GM12878 (cell line): ENCODE data around the gene ZNF491. TPM values are rescaled to one million over a fixed set of nuclear protein-coding genes. Genes with fewer than 3 reads are reported as not detected.

Experiments used
- BACH1 ChIP-seq: fragments of 450-650 bp; IDR thresholded peaks from 2 replicates; pipeline ENCODE4 v1.6.1; 2017; ENCODE audit warnings: mild to moderate bottlenecking, borderline replicate concordance
- BRCA1 ChIP-seq: IDR thresholded peaks from 2 replicates; pipeline ENCODE4 v1.6.1; 2011; ENCODE audit warnings: low read depth, low read length, improper control_type of control experiment
- ETV6 ChIP-seq, 2 experiments: fragments of 450-650 bp in 1 of 2; IDR thresholded peaks in 1 of 2; conservative IDR thresholded peaks in 1 of 2; 2 replicates each; pipeline ENCODE4 v1.6.1; 2014; ENCODE audit warnings: antibody characterized with exemption in 1 of 2, borderline replicate concordance in 1 of 2, low read depth in 1 of 2, mild to moderate bottlenecking in 1 of 2, moderate library complexity in 1 of 2
- HSF1 ChIP-seq: fragments of 150-350 bp; IDR thresholded peaks from 2 replicates; pipeline ENCODE4 v1.6.1; 2014; ENCODE audit warnings: mild to moderate bottlenecking, low read depth, low read length
- MEF2B ChIP-seq: fragments of 450-650 bp; IDR thresholded peaks from 2 replicates; pipeline ENCODE4 v1.6.1; 2018; ENCODE audit warnings: mild to moderate bottlenecking, moderate library complexity; ENCODE audit not compliant: partially characterized antibody, poor library complexity, severe bottlenecking
- NBN ChIP-seq: fragments of 450-650 bp; IDR thresholded peaks from 2 replicates; pipeline ENCODE4 v1.6.1; 2016
- PBX3 ChIP-seq: IDR thresholded peaks from 2 replicates; pipeline ENCODE4 v1.6.1; 2011; ENCODE audit warnings: mild to moderate bottlenecking, low read depth, low read length, moderate library complexity; ENCODE audit not compliant: insufficient replicate concordance
- PKNOX1 ChIP-seq: fragments of 450-650 bp; IDR thresholded peaks from 2 replicates; pipeline ENCODE4 v1.6.1; 2016; ENCODE audit warnings: mild to moderate bottlenecking
- POLR2AphosphoS2 ChIP-seq: IDR thresholded peaks from 2 replicates; pipeline ENCODE4 v1.6.1; 2011; ENCODE audit warnings: low read depth, mild to moderate bottlenecking, low read length, improper control_type of control experiment, moderate library complexity
- RFX5 ChIP-seq: IDR thresholded peaks from 2 replicates; pipeline ENCODE4 v1.6.1; 2011; ENCODE audit warnings: low read depth, low read length, improper control_type of control experiment
- RUNX3 ChIP-seq: IDR thresholded peaks from 2 replicates; pipeline ENCODE4 v1.6.1; 2012; ENCODE audit warnings: low read length, inconsistent platforms
- SIN3A ChIP-seq: IDR thresholded peaks from 2 replicates; pipeline ENCODE4 v1.6.1; 2012; ENCODE audit warnings: low read depth, low read length, improper control_type of control experiment
- TAF1 ChIP-seq: IDR thresholded peaks from 2 replicates; pipeline ENCODE4 v1.6.1; 2011; ENCODE audit warnings: mild to moderate bottlenecking, low read depth, low read length, borderline replicate concordance
- ZBTB11 ChIP-seq: fragments of 450-650 bp; formaldehyde crosslinking; IDR thresholded peaks from 2 replicates; pipeline ENCODE4 v1.5.0; 2022; ENCODE audit warnings: mild to moderate bottlenecking, missing genetic modification characterization
- ZBTB4 ChIP-seq: fragments of 450-650 bp; formaldehyde crosslinking; IDR thresholded peaks from 2 replicates; pipeline ENCODE4 v1.4.0; 2022; ENCODE audit warnings: mild to moderate bottlenecking, moderate library complexity
- ZNF207 ChIP-seq: fragments of 450-650 bp; IDR thresholded peaks from 2 replicates; pipeline ENCODE4 v1.6.1; 2014; ENCODE audit warnings: antibody characterized with exemption, mild to moderate bottlenecking, borderline replicate concordance
- ZNF24 ChIP-seq: fragments of 450-650 bp; IDR thresholded peaks from 2 replicates; pipeline ENCODE4 v1.6.1; 2017; ENCODE audit warnings: antibody characterized with exemption, mild to moderate bottlenecking
- polyA plus RNA-seq, 11 experiments: library from polyadenylated mRNA; depleted of rRNA in 4 of 11; unstranded in 6 of 11; stranded (reverse) in 5 of 11; fragments of >200 nt; fragmentation: Nextera tagmentation in 4 of 11; fragmentation: Illumina TruSeq in 1 of 11; extraction: Ambion mirVana in 4 of 11; extraction: Trizol in 1 of 11; gene quantifications; 1 replicate in 1 of 11; 2 replicates in 10 of 11; pipeline versions ENCODE4 v1.2.1 to v1.2.3, GENCODE V29; 2011 to 2016; ENCODE audit warnings: inconsistent platforms in 2 of 11, missing spikeins in 2 of 11, low read depth in 1 of 11
- total RNA-seq, 4 experiments: library from RNA; depleted of rRNA in 3 of 4; stranded (reverse); fragments of >200 nt in 3 of 4; fragmentation: Illumina TruSeq in 1 of 4; extraction: Trizol in 1 of 4; gene quantifications; 2 replicates each; pipeline versions ENCODE4 v1.2.1 to v1.2.3, GENCODE V29; 2013 to 2021

ZNF491 gene
- total and polyA plus RNA-seq, 10 of the 15 experiments (the other 5 are each of a cell fraction or from before 2014, with no cell fraction given) = 0.18 to 1.4 (median 0.37) TPM

- TF ChIP-seq NBN (peak; percentile 51; the same call in 1 of the 2 replicates), BACH1 (peak; percentile 75; the same call in 1 of the 2 replicates), ETV6 (conservative IDR thresholded peaks at IDR 0.05 in 1 of 2, IDR thresholded peaks at IDR 0.05 in 1 of 2; ENCODE audit: borderline replicate concordance in 1 of 2, low read depth in 1 of 2) (no peak), ZNF207 (peak; percentile 64; the same call in 1 of the 2 replicates), HSF1 (no peak), RFX5 (no peak), PKNOX1 (peak; percentile 98), SIN3A (peak; percentile 46; the same call in 1 of the 2 replicates), TAF1 (peak; percentile 46; the same call in 1 of the 2 replicates), RUNX3 (peak; percentile 30; the same call in 1 of the 2 replicates), PBX3 (peak; percentile 93), POLR2AphosphoS2 (no peak), ZBTB4 (CRISPR knock-in tag) (no peak), BRCA1 (no peak), ZNF24 (no peak), ZBTB11 (CRISPR knock-in tag) (peak; percentile 45; the same call in 1 of the 2 replicates), MEF2B (peak; percentile 75)
These were observed 31.4 kb upstream of the ZNF491 start, which contains the start of gene ZNF441 (continued) for GRCh38 chr19:11766597-11767591.
